ENCODE measurements around the gene PALM.

PALM gene

DNA sequence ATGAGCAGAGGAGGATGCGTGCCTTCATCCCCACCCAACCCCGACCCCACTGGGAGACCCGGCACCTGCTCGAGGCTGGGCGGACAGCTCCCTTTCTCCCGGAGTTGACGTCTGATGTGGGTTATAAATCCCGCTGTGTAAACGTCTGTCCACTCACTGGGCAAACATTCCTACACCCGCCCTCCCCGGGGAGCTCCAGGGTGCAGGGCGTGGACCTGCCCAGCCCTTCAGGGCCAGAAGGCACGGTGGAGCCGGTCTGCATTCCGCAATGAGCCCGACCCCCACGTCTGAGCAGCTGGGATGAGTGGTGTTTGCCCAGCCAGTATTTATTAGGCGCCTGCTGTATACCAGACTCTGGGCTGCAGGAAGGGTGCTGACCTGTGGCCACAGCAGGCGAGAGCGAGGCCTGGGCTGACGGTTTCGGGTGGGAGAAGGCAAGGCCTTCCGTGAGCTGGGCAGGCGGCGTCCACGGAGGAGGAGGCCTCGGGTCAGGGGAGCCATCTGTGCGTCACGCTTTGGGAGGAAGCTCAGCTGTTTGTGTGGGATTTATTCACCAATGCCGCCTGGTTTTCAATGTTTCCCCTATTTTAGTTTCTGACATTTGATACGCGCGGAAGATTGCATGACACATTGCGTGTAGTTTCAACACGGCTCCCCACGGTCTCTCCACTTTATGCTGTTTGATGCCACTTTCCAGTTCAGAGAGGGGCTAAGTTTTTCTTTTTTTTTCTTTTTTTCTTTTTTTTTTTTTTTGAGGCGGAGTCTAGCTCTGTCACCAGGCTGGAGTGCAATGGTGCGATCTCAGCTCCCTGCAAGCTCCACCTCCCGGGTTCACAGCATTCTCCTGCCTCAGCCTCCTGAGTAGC lies 44.1 kb downstream of the PALM start:
- TF ChIP-seq CEBPB (IDR thresholded peaks at IDR 0.05) (peak; percentile 67), TAF1 (IDR thresholded peaks at IDR 0.05; ENCODE audit: low read depth) (no peak; the same call in 1 of the 2 replicates), EP300 (IDR thresholded peaks at IDR 0.05; ENCODE audit: borderline replicate concordance) (peak; percentile 96), TEAD4 (IDR thresholded peaks at IDR 0.05) (peak; percentile 96), MAX (IDR thresholded peaks at IDR 0.05) (peak; percentile 57; the same call in 1 of the 2 replicates), NFIC (IDR thresholded peaks at IDR 0.05) (peak; percentile 71), RAD21 (IDR thresholded peaks at IDR 0.05; ENCODE audit: low read depth) (peak; percentile 5; the same call in 1 of the 2 replicates), TCF12 (IDR thresholded peaks at IDR 0.05; ENCODE audit: low read depth) (peak; percentile 98), ZBTB7A (IDR thresholded peaks at IDR 0.05; ENCODE audit: low read depth) (peak; percentile 47; the same call in 1 of the 2 replicates), EGR1 (IDR thresholded peaks at IDR 0.05) (0 out of 2 replicates have a peak, but pooled peaks have one; percentile 3), CREB1 (IDR thresholded peaks at IDR 0.05; ENCODE audit: low read depth) (0 out of 2 replicates have a peak, but pooled peaks have one; percentile 9), YY1 (IDR thresholded peaks at IDR 0.05; ENCODE audit: low read depth) (no peak), FOXM1 (IDR thresholded peaks at IDR 0.05; ENCODE audit: borderline replicate concordance, low read depth) (peak; percentile 81; the same call in 1 of the 2 replicates)
- TF ChIP-seq, protein P1, sequence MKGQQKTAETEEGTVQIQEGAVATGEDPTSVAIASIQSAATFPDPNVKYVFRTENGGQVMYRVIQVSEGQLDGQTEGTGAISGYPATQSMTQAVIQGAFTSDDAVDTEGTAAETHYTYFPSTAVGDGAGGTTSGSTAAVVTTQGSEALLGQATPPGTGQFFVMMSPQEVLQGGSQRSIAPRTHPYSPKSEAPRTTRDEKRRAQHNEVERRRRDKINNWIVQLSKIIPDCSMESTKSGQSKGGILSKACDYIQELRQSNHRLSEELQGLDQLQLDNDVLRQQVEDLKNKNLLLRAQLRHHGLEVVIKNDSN (IDR thresholded peaks at IDR 0.05), result no peak
- TF ChIP-seq, protein P2, sequence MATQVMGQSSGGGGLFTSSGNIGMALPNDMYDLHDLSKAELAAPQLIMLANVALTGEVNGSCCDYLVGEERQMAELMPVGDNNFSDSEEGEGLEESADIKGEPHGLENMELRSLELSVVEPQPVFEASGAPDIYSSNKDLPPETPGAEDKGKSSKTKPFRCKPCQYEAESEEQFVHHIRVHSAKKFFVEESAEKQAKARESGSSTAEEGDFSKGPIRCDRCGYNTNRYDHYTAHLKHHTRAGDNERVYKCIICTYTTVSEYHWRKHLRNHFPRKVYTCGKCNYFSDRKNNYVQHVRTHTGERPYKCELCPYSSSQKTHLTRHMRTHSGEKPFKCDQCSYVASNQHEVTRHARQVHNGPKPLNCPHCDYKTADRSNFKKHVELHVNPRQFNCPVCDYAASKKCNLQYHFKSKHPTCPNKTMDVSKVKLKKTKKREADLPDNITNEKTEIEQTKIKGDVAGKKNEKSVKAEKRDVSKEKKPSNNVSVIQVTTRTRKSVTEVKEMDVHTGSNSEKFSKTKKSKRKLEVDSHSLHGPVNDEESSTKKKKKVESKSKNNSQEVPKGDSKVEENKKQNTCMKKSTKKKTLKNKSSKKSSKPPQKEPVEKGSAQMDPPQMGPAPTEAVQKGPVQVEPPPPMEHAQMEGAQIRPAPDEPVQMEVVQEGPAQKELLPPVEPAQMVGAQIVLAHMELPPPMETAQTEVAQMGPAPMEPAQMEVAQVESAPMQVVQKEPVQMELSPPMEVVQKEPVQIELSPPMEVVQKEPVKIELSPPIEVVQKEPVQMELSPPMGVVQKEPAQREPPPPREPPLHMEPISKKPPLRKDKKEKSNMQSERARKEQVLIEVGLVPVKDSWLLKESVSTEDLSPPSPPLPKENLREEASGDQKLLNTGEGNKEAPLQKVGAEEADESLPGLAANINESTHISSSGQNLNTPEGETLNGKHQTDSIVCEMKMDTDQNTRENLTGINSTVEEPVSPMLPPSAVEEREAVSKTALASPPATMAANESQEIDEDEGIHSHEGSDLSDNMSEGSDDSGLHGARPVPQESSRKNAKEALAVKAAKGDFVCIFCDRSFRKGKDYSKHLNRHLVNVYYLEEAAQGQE (IDR thresholded peaks at IDR 0.05; ENCODE audit: low read depth), result peak; percentile 27; the same call in 1 of the 2 replicates

GRCh38 chr19:754530-754929 lies 45.8 kb downstream of the PALM start:
- TF ChIP-seq TEAD4 (IDR thresholded peaks at IDR 0.05) (no peak), FOXM1 (IDR thresholded peaks at IDR 0.05; ENCODE audit: borderline replicate concordance, low read depth) (no peak), TAF1 (IDR thresholded peaks at IDR 0.05; ENCODE audit: low read depth) (no peak), ZBTB7A (IDR thresholded peaks at IDR 0.05; ENCODE audit: low read depth) (no peak), RAD21 (IDR thresholded peaks at IDR 0.05; ENCODE audit: low read depth) (no peak), CEBPB (IDR thresholded peaks at IDR 0.05) (no peak), MAX (IDR thresholded peaks at IDR 0.05) (no peak), TCF12 (IDR thresholded peaks at IDR 0.05; ENCODE audit: low read depth) (no peak), EP300 (IDR thresholded peaks at IDR 0.05; ENCODE audit: borderline replicate concordance) (no peak), YY1 (IDR thresholded peaks at IDR 0.05; ENCODE audit: low read depth) (no peak), NFIC (IDR thresholded peaks at IDR 0.05) (no peak)
- TF ChIP-seq, protein P2 (IDR thresholded peaks at IDR 0.05; ENCODE audit: low read depth), result no peak

GRCh38 chr19:755063-755462 lies 46.3 kb downstream of the PALM start:
- TF ChIP-seq TEAD4 (IDR thresholded peaks at IDR 0.05) (no peak), NFIC (IDR thresholded peaks at IDR 0.05) (no peak), ZBTB7A (IDR thresholded peaks at IDR 0.05; ENCODE audit: low read depth) (no peak), FOXM1 (IDR thresholded peaks at IDR 0.05; ENCODE audit: borderline replicate concordance, low read depth) (no peak), TCF12 (IDR thresholded peaks at IDR 0.05; ENCODE audit: low read depth) (no peak), YY1 (IDR thresholded peaks at IDR 0.05; ENCODE audit: low read depth) (no peak), CEBPB (IDR thresholded peaks at IDR 0.05) (no peak), CREB1 (IDR thresholded peaks at IDR 0.05; ENCODE audit: low read depth) (no peak), RAD21 (IDR thresholded peaks at IDR 0.05; ENCODE audit: low read depth) (no peak), EGR1 (IDR thresholded peaks at IDR 0.05) (no peak), EP300 (IDR thresholded peaks at IDR 0.05; ENCODE audit: borderline replicate concordance) (no peak)
- TF ChIP-seq, protein P1 (IDR thresholded peaks at IDR 0.05), result no peak

- TF ChIP-seq, protein P2 (IDR thresholded peaks at IDR 0.05; ENCODE audit: low read depth), result no peak
- TF ChIP-seq, protein P1 (IDR thresholded peaks at IDR 0.05), result peak; percentile 89
Observed at GRCh38 chr19:756236-756635, 47.5 kb downstream of the PALM start.
